HEK293 (cell line): ENCODE data around the gene KLHL7.

Experiments
- FEZF1 ChIP-seq: fragments of 450-650 bp; formaldehyde crosslinking; IDR thresholded peaks from 2 replicates; pipeline ENCODE4 v1.5.1; 2016; ENCODE audit warnings: missing biosample characterization, missing genetic modification characterization
- SP3 ChIP-seq: fragments of 450-650 bp; formaldehyde crosslinking; IDR thresholded peaks from 2 replicates; pipeline ENCODE4 v1.5.1; 2016; ENCODE audit warnings: missing biosample characterization, missing genetic modification characterization
- TCF7L2 ChIP-seq: IDR thresholded peaks from 2 replicates; pipeline ENCODE4 v1.6.1; 2011; ENCODE audit warnings: low read depth, mild to moderate bottlenecking, inconsistent platforms, low read length, moderate library complexity, borderline replicate concordance
- ZNF174 ChIP-seq: fragments of 450-650 bp; formaldehyde crosslinking; IDR thresholded peaks from 2 replicates; pipeline ENCODE4 v1.5.0; 2017; ENCODE audit warnings: missing biosample characterization, mild to moderate bottlenecking, missing genetic modification characterization
- ZNF274 ChIP-seq, 2 experiments: fragments of 200-500 bp in 1 of 2; fragments of 450-650 bp in 1 of 2; sonication (Bioruptor generic) in 1 of 2; formaldehyde crosslinking in 1 of 2; IDR thresholded peaks; 2 replicates each; pipeline versions ENCODE4 v1.5.1 to v1.6.1; 2014 to 2016; ENCODE audit warnings: borderline replicate concordance in 1 of 2, inconsistent platforms in 1 of 2, low read length in 1 of 2, missing biosample characterization in 1 of 2, missing genetic modification characterization in 1 of 2
- ZNF549 ChIP-seq: fragments of 450-650 bp; IDR thresholded peaks from 2 replicates; pipeline ENCODE4 v1.5.1; 2018; ENCODE audit warnings: missing biosample characterization, missing genetic modification characterization, mild to moderate bottlenecking, inconsistent platforms, moderate library complexity
- ZNF555 ChIP-seq: fragments of 450-650 bp; formaldehyde crosslinking; conservative IDR thresholded peaks from 2 replicates; pipeline ENCODE4 v1.5.1; 2017; ENCODE audit warnings: missing biosample characterization, mild to moderate bottlenecking, missing genetic modification characterization, inconsistent platforms
- ZNF610 ChIP-seq: fragments of 450-650 bp; formaldehyde crosslinking; IDR thresholded peaks from 2 replicates; pipeline ENCODE4 v1.5.1; 2016; ENCODE audit warnings: missing biosample characterization, missing genetic modification characterization, borderline replicate concordance
- ZNF658 ChIP-seq: fragments of 450-650 bp; formaldehyde crosslinking; IDR thresholded peaks from 2 replicates; pipeline ENCODE4; 2016; ENCODE audit warnings: missing biosample characterization, missing genetic modification characterization
- ZSCAN16 ChIP-seq: fragments of 450-650 bp; formaldehyde crosslinking; IDR thresholded peaks from 2 replicates; pipeline ENCODE4 v1.5.1; 2016; ENCODE audit warnings: missing biosample characterization, missing genetic modification characterization
- ZSCAN30 ChIP-seq: fragments of 450-650 bp; IDR thresholded peaks from 2 replicates; pipeline ENCODE4 v1.5.1; 2018; ENCODE audit warnings: missing biosample characterization, mild to moderate bottlenecking, missing genetic modification characterization, moderate library complexity
- TF ChIP-seq, protein P1 (sequence below): fragments of 450-650 bp; formaldehyde crosslinking; conservative IDR thresholded peaks from 2 replicates; pipeline ENCODE4 v1.5.1; 2016; ENCODE audit warnings: low read depth, missing biosample characterization, missing genetic modification characterization
- TF ChIP-seq, protein P2 (sequence below): fragments of 450-650 bp; formaldehyde crosslinking; IDR thresholded peaks from 2 replicates; pipeline ENCODE4 v1.5.1; 2016; ENCODE audit warnings: missing biosample characterization, missing genetic modification characterization
- TF ChIP-seq, protein P3 (sequence below): fragments of 450-650 bp; formaldehyde crosslinking; IDR thresholded peaks from 2 replicates; pipeline ENCODE4 v1.5.1; 2016; ENCODE audit warnings: missing biosample characterization, missing genetic modification characterization

DNA sequence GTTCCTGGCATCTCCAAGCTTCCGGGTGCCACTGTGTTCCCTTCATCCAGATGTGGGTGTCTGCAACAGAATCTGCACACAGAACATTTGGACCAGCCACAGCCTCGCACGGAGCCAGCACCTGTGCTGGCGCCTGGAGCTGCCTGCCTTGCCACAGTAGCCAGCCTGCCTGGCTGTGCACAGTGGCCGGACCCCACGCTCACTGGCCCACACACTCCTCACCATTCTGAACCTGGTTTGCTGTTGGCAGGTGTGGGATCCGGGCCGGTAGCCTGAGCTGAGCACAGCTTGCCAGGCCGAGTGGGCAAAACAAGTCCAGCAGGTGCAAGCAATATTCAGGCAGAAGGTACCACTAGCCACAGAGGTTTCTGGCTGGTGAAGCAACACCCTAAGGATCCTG is 7.6 kb upstream of the KLHL7 start:
- TF ChIP-seq ZSCAN30 (tag by site-specific recombination): no peak
- TF ChIP-seq TCF7L2: no peak
- TF ChIP-seq, protein P1, sequence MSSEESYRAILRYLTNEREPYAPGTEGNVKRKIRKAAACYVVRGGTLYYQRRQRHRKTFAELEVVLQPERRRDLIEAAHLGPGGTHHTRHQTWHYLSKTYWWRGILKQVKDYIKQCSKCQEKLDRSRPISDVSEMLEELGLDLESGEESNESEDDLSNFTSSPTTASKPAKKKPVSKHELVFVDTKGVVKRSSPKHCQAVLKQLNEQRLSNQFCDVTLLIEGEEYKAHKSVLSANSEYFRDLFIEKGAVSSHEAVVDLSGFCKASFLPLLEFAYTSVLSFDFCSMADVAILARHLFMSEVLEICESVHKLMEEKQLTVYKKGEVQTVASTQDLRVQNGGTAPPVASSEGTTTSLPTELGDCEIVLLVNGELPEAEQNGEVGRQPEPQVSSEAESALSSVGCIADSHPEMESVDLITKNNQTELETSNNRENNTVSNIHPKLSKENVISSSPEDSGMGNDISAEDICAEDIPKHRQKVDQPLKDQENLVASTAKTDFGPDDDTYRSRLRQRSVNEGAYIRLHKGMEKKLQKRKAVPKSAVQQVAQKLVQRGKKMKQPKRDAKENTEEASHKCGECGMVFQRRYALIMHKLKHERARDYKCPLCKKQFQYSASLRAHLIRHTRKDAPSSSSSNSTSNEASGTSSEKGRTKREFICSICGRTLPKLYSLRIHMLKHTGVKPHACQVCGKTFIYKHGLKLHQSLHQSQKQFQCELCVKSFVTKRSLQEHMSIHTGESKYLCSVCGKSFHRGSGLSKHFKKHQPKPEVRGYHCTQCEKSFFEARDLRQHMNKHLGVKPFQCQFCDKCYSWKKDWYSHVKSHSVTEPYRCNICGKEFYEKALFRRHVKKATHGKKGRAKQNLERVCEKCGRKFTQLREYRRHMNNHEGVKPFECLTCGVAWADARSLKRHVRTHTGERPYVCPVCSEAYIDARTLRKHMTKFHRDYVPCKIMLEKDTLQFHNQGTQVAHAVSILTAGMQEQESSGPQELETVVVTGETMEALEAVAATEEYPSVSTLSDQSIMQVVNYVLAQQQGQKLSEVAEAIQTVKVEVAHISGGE (tag by site-specific recombination): no peak
- no peak for TF ChIP-seq SP3
- TF ChIP-seq, protein P2, sequence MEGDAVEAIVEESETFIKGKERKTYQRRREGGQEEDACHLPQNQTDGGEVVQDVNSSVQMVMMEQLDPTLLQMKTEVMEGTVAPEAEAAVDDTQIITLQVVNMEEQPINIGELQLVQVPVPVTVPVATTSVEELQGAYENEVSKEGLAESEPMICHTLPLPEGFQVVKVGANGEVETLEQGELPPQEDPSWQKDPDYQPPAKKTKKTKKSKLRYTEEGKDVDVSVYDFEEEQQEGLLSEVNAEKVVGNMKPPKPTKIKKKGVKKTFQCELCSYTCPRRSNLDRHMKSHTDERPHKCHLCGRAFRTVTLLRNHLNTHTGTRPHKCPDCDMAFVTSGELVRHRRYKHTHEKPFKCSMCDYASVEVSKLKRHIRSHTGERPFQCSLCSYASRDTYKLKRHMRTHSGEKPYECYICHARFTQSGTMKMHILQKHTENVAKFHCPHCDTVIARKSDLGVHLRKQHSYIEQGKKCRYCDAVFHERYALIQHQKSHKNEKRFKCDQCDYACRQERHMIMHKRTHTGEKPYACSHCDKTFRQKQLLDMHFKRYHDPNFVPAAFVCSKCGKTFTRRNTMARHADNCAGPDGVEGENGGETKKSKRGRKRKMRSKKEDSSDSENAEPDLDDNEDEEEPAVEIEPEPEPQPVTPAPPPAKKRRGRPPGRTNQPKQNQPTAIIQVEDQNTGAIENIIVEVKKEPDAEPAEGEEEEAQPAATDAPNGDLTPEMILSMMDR: no peak
- TF ChIP-seq ZSCAN16 (tag by site-specific recombination): no peak
- no peak for TF ChIP-seq ZNF274 (IDR thresholded peaks at IDR 0.05; ENCODE audit: low read length)
- TF ChIP-seq ZNF274 (tag by site-specific recombination; IDR thresholded peaks at IDR 0.05; ENCODE audit: borderline replicate concordance): no peak
- TF ChIP-seq, protein P3, sequence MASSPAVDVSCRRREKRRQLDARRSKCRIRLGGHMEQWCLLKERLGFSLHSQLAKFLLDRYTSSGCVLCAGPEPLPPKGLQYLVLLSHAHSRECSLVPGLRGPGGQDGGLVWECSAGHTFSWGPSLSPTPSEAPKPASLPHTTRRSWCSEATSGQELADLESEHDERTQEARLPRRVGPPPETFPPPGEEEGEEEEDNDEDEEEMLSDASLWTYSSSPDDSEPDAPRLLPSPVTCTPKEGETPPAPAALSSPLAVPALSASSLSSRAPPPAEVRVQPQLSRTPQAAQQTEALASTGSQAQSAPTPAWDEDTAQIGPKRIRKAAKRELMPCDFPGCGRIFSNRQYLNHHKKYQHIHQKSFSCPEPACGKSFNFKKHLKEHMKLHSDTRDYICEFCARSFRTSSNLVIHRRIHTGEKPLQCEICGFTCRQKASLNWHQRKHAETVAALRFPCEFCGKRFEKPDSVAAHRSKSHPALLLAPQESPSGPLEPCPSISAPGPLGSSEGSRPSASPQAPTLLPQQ (tag by site-specific recombination): no peak
- TF ChIP-seq ZNF658 (tag by site-specific recombination): no peak
- no peak for TF ChIP-seq ZNF555 (tag by site-specific recombination)
- TF ChIP-seq ZNF549: no peak
- TF ChIP-seq FEZF1: no peak
- TF ChIP-seq ZNF174: no peak
- no peak for TF ChIP-seq ZNF610 (tag by site-specific recombination)
